ENCODE measurements around the gene ATP7B.

The ATP7B gene

GRCh38 chr13:51885651-51886050, 125.6 kb downstream of the ATP7B start:
- no peak overlapping the region for H3K4me3 ChIP-seq (ENCODE audit: low read depth, low read length)
- TF ChIP-seq CTCF (IDR thresholded peaks at IDR 0.05; ENCODE audit: low read depth, low read length) = no peak

DNA sequence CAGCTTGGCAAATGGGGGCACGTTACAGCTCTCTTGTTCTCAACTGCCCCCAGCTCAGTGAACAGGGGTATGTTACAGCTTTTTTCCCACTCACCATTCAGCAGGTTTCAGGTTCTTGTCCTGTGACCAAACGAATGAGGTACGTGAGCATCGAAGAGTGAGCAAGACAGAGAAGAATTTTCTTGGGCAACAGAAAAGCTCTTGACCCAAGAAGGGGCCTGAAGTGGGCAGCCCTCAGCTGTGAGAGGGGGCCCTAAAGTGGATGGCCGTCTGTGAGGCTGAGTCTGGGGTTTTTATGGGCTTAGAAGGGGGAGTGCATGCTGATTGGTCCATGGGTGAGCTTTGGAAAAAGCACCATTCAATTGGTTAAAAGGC, 128.0 kb downstream of the ATP7B start:
- no peak for TF ChIP-seq CTCF (IDR thresholded peaks at IDR 0.05; ENCODE audit: low read depth, low read length)
- H3K4me3 ChIP-seq (ENCODE audit: low read depth, low read length) = no peak overlapping the region
